NOMO-1 treated with dmso at 0.1 percent for 144 hours (cell line): ENCODE measurements around the gene KRTCAP3.

ENCODE experiments used
- DNase-seq: peaks from one replicate; lab custom pipeline; 2025; ENCODE audit not compliant: unreplicated experiment; lab: John Stamatoyannopoulos, UW

KRTCAP3 gene

GRCh38 chr2:27441226-27441926, 805 bp upstream of the KRTCAP3 start:
- no peak for DNase-seq

DNA sequence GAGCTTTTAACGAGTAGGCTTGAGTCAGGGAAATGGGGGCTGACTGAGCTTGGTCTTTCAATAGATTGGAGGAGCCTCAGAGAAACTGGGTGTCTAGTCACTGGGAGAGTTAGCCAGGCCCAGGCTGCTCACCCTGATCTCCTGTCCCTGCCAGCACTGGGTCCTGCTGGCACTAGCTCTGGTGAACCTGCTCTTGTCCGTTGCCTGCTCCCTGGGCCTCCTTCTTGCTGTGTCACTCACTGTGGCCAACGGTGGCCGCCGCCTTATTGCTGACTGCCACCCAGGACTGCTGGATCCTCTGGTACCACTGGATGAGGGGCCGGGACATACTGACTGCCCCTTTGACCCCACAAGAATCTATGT, 720 bp downstream of the KRTCAP3 start:
- no peak for DNase-seq

DNA sequence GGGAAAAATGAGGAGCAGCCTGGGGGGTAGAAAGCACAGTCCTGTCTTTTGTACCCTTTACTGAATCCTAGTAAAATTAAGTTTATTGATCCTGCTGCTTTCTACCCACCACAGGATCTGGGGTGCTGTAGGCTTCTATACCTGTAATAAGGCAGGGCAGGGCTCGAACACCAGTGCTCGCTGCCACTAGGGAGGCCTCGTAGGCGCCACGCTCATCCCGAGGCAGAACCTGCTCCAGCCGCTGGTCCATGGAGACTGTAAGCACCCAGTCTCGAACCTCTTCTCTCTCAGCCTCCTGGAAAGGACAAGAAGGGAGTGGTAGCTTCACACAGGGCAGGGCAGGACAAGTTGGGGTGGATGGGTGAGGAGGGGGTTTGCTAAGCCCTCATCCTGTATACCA, 3.0 kb downstream of the KRTCAP3 start:
- no peak for DNase-seq

GRCh38 chr2:27445615-27446014, 3.4 kb downstream of the KRTCAP3 start:
- DNase-seq: no peak

DNA sequence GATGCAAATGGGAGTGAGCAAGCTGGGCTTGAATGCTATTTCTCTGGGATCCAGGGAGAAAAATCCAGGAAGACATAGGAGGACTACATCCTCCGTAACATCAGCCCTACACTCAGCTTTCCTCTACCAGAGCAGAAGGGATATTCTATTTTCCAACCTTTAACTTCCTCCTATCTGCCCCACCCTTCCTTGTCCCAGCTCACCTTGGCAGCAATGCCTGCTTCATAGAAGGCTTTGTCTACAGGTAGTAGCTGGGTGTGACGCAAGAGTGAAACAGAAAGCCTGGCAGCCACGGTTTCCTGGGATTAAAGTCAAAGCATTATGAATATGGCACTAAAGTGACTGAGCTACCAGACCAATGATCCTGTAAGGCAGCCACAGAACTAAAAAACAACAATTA, 3.9 kb downstream of the KRTCAP3 start:
- DNase-seq: no peak

DNA sequence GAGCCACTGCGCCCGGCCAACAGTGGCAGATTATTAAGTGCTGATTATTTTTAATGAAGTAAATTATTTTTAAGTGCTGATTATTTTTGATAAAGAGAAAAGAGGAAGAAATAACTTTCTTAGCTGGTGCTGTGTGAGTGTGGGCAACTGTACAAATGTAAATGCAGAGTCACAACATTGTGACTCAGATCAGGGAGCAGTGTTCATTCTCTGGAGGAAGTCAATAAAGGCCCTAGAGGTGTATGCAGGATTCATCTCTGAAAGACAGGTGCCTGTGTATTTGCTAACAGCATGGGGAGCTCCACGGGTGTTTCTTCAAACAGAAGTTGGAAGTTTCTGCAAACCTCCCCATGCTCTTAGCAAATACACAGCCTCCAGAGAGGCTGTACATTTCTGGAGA, 6.2 kb downstream of the KRTCAP3 start:
- no peak for DNase-seq

DNA sequence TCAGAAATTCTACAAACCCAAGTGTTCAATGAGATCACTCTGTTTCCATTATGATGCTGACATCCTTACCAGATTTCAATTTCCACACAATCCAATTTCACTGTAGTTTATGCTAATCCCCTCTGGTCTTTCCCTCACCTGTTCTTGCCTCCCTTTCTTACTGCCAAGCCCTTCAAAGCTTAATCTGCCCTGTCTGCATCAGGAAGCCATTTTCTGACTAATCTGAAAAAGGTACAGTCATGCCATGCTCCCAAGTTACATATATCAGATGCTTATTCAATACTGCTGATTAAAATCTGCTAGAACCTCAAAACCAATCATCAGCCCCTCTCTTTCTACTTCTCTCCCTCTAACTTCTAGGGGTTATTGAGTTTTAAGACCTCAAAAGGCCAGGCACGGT, 8.9 kb downstream of the KRTCAP3 start:
- no peak for DNase-seq

- no peak for DNase-seq
Observed at GRCh38 chr2:27453968-27454367, 11.8 kb downstream of the KRTCAP3 start.

DNA sequence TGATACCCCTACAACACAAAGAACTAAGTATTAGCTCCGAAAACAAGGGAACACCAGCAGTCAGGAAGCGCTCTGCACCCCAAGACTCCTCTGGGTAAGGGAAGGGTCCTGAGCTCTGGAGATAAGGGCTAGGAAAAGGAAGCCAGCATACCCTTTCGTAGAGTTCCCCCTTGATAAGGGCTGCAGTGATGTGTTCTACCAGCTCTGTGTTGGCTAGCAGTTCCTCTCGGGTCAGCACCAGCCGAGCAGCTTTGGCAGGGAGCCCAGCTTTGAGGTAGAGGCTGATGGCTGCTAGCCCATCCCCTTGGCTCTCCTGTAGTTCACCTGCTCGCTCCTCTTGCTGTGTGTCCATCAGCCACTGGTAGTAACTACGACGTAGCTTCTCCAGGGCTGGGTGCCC, 18.9 kb downstream of the KRTCAP3 start:
- no peak for DNase-seq

DNA sequence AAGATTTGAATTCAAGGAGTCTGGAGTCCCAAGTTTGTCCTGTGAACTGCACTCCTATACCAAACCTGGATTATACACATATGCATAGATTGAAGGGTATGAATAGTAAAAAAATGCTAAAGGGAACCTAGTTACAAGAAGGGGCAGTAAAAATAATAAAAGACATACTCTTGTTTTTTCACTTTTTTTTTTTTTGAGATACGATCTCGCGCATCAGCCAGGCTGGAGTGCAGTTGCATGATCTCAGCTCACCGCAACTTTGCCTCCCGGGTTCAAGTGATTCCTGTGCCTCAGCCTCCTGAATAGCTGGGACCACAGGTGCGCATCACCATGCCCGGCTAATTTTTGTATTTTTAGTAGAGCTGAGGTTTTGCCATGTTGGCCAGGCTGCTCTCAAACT, 22.3 kb downstream of the KRTCAP3 start:
- no peak for DNase-seq

DNA sequence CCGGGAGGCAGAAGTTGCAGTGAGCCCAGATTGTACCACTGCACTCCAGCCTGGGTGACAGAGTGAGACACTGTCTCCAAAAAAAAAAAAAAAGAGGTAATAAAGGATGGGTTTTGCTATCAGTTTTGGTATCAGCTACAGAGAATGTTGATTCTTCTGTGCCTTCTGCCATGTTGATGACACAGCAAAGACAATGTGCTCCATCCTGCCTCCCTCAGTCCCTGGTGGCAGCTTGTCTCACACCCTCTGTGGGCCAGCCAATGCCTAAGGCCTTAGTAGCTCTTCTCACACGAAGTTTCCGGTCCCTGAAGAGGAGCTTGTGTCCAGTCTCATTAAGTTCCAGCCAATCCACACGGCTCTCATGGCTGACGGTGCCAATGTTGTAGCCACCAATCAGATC, 29.8 kb downstream of the KRTCAP3 start:
- no peak for DNase-seq

- DNase-seq: no peak
Observed at GRCh38 chr2:27485496-27485895, 43.3 kb downstream of the KRTCAP3 start.

- no peak for DNase-seq
Observed at GRCh38 chr2:27489118-27489497, 46.9 kb downstream of the KRTCAP3 start.

DNA sequence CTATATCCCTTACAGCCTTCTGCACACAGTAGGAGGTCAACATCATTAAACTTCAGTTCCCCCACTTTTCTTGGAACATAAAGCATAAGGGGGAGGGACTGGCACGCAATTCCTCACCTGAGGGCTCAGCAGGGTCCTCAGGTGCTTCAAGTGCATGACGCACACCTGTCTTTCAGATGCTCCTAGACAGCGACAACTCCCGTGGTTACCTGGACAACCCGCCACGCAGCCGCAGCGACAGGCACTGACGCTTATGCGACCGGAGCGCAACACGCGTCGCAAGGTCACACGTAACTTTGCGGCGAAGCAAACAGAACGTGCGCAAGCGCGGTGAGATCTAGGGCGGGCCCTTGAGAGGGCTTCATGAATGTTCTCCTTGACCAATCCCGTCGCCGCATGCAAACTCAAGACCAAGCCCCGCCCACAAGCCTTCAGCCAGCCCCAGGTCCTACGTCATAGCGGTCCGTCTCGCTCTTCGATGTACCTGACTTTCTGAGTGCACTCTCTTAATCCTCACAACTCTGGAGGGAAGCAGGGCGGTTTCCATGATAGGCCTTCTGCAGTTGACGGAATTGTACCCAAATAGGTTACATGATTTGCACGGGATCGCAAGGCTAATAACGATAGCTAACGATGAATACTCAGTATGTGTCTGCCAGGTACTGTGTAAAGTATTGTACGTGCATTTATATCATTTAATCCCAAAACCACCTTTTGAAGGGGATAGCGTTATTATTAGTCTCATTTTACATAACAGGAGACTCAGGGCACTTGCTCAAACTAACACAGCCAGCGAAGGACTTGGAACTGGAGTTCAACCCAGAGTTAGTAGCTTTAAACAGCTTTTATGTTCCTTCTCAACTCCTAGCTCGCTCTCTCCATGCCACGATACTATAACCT, 47.6 kb downstream of the KRTCAP3 start, which contains the start of gene IFT172:
TSS of gene IFT172 (minus strand) at position 246 of the 900 bp plus-strand sequence. CDS start at position 156, 90 bp downstream.
- DNase-seq: peak; percentile 99

DNA sequence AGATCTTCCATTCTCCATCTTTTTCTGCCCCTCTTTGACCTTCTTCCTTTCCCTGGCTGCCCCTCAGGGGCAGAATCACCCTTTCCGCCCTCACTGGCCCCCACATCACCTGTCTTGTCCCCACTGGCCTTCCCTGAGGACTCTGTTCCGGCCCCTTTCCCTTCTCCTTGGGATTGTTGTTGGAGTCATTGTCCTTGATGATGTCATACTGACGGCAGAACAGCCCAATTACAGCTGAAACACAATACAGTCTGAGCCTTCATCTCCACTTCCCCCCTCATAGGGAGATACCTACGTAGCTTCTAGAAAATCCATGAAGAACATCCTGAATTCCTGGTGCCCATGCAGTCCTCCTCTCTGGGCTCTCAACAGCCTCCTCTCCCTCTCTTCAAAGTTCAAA, 50.4 kb downstream of the KRTCAP3 start:
- no peak for DNase-seq

DNA sequence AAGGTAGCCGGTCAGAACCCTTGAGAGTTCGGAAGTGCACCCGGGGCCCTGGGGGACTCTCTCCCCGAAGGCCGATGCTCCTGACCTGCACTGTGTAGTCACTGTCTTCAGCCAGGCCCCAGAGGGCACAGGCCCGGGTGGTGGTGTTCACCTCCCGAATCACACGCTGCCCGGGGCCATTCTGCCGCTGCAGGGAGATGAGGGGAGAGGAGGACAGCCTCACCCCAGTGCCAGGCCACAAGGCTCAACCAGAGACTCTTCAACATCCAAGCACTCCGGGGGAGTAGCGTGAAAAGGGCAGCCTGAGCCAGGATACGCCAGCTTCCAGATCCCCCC, 51.7 kb downstream of the KRTCAP3 start:
- no peak for DNase-seq
